Sigmoid colon (tissue), 7 donors: Measurements from ENCODE around the gene AP1M1. TPM values are rescaled to one million over a fixed set of nuclear protein-coding genes. Genes with fewer than 3 reads are reported as not detected.

Source experiments
- DNase-seq: peaks from one replicate; pipeline ENCODE4 v3.0.0-alpha.2; 2019
- H3K27ac ChIP-seq, 4 donors: fragments of 200-600 bp; sonication (generic); one replicate each; pipeline ENCODE4 v1.5.1; 2016 to 2019; ENCODE audit warnings: mild to moderate bottlenecking in 1 of 4
- H3K27me3 ChIP-seq, 3 donors: fragments of 200-600 bp; sonication (generic); one replicate each; pipeline ENCODE4 v1.5.1; 2019; ENCODE audit warnings: mild to moderate bottlenecking in 1 of 3
- H3K36me3 ChIP-seq, 4 donors: fragments of 200-600 bp; sonication (generic); one replicate each; pipeline ENCODE4 v1.5.1; 2016 to 2019
- H3K4me1 ChIP-seq, 4 donors: fragments of 200-600 bp; sonication (generic); one replicate each; pipeline ENCODE4 v1.5.1; 2017 to 2019
- H3K4me3 ChIP-seq, 4 donors: fragments of 200-600 bp; sonication (generic); one replicate each; pipeline ENCODE4 v1.5.1; 2017 to 2019; ENCODE audit warnings: mild to moderate bottlenecking in 2 of 4, moderate library complexity in 1 of 4
- H3K9me3 ChIP-seq, 4 donors: fragments of 200-600 bp in 3 of 4; sonication (generic) in 3 of 4; one replicate each; pipeline versions ENCODE4 v1.5.1 to v1.6.1; 2013 to 2019
- CTCF ChIP-seq, 4 experiments: fragments of 450-650 bp in 3 of 4; fragments of 200-600 bp in 1 of 4; IDR thresholded peaks; one replicate each; pipeline ENCODE4 v1.5.1; 2016 to 2019; ENCODE audit warnings: antibody characterized with exemption in 4 of 4, mild to moderate bottlenecking in 3 of 4, moderate library complexity in 2 of 4
- EP300 ChIP-seq, 4 donors: sonication (generic); formaldehyde crosslinking; IDR thresholded peaks; one replicate each; pipeline ENCODE4 v1.6.1; 2017; ENCODE audit warnings: antibody characterized with exemption in 4 of 4
- POLR2A ChIP-seq, 2 donors: fragments of 450-650 bp; IDR thresholded peaks; one replicate each; pipeline ENCODE4 v1.6.1; 2016; ENCODE audit warnings: antibody characterized with exemption in 2 of 2, mild to moderate bottlenecking in 2 of 2, moderate library complexity in 2 of 2
- POLR2AphosphoS5 ChIP-seq, 4 donors: sonication (generic); formaldehyde crosslinking; IDR thresholded peaks; one replicate each; pipeline ENCODE4 v1.6.1; 2017; ENCODE audit warnings: antibody characterized with exemption in 4 of 4
- WGBS, 2 donors: extraction: QIAGEN DNeasy Blood & Tissue Kit; methylation state at CpG; one replicate each; pipeline ENCODE4 v1.1.7; 2013; 5-methylcytosine and 5-hydroxymethylcytosine counted together
- intact Hi-C: fragments of 100-400 bp; cut with DNase I; formaldehyde crosslinking; loops from one replicate; pipeline ENCODE4 v1.15.1; 2023
- polyA plus RNA-seq, 3 donors: library from polyadenylated mRNA; stranded (reverse); fragments of 200-250 nt; gene quantifications; one replicate each; pipeline ENCODE4 v1.2.3, GENCODE V29; 2013
- total RNA-seq, 4 donors: library from RNA; depleted of rRNA; stranded (reverse); fragments of >200 nt; gene quantifications; one replicate each; pipeline ENCODE4 v1.1.0, GENCODE V29; 2016
- donor health status: healthy with polysubstance abuse.
- donor health status: Bipolar disorder and iron deficiency.
- donor health status: healthy.

AP1M1 gene
- total and polyA plus RNA-seq, 7 donors: 18.7 to 63.7 (median 57.1) TPM

GRCh38 chr19:16224293-16225045 lies 26.8 kb downstream of the AP1M1 start:
- H3K27ac ChIP-seq: no peak overlapping the region
- H3K9me3 ChIP-seq: peaks cover 9 to 18% (median 16%) of the 10 kb centered on the region in 4 donors
- TF ChIP-seq EP300 (IDR thresholded peaks at IDR 0.05): no peak
- TF ChIP-seq POLR2AphosphoS5 (IDR thresholded peaks at IDR 0.05): no peak
- no peak for TF ChIP-seq POLR2A (IDR thresholded peaks at IDR 0.05)
- no peak for TF ChIP-seq CTCF (IDR thresholded peaks at IDR 0.05)
- H3K36me3 ChIP-seq: peaks cover 30 to 100% (median 76%) of the 10 kb centered on the region in 4 donors
- no peaks in the 10 kb centered on the region for H3K4me1 ChIP-seq
- DNase-seq: no peak
- no peaks in the 10 kb centered on the region for H3K27me3 ChIP-seq
- intact Hi-C loops: no loop called here
- 89 to 93% methylated on average over 32 of the region's 32 CpGs for WGBS, 2 donors
- no peak overlapping the region for H3K4me3 ChIP-seq

GRCh38 chr19:16225279-16226183 lies 27.8 kb downstream of the AP1M1 start:
- 92 to 95% methylated on average over 21 of the region's 21 CpGs for WGBS, 2 donors
- no peak for TF ChIP-seq CTCF (IDR thresholded peaks at IDR 0.05)
- TF ChIP-seq POLR2AphosphoS5 (IDR thresholded peaks at IDR 0.05): no peak
- no peak for TF ChIP-seq EP300 (IDR thresholded peaks at IDR 0.05)
- TF ChIP-seq POLR2A (IDR thresholded peaks at IDR 0.05): no peak
- Histone ChIP-seq H3K4me3 (no peak overlapping the region), H3K9me3 (peaks cover 3 to 13% (median 8%) of the 10 kb centered on the region in 4 donors), H3K27me3 (no peaks in the 10 kb centered on the region), H3K27ac (no peak overlapping the region), H3K36me3 (peaks cover 30 to 100% (median 76%) of the 10 kb centered on the region in 4 donors), H3K4me1 (no peaks in the 10 kb centered on the region)
- intact Hi-C loops: no loop called here
- no peak for DNase-seq

- intact Hi-C loops: no loop called here
- Histone ChIP-seq H3K4me3 (no peak overlapping the region), H3K27me3 (no peaks in the 10 kb centered on the region), H3K4me1 (no peaks in the 10 kb centered on the region), H3K36me3 (peaks cover 30 to 97% (median 75%) of the 10 kb centered on the region in 4 donors), H3K9me3 (peaks cover 0 to 7% (median 2%) of the 10 kb centered on the region in 4 donors), H3K27ac (no peak overlapping the region)
- TF ChIP-seq CTCF (IDR thresholded peaks at IDR 0.05) (no peak), POLR2A (IDR thresholded peaks at IDR 0.05) (no peak), EP300 (IDR thresholded peaks at IDR 0.05) (no peak), POLR2AphosphoS5 (IDR thresholded peaks at IDR 0.05) (no peak)
- DNase-seq: no peak
- WGBS, 2 donors: 97% methylated on average over 16 of the region's 16 CpGs
Measured at GRCh38 chr19:16226184-16226591, 28.5 kb downstream of the AP1M1 start.

- no peak overlapping the region for H3K4me3 ChIP-seq
- TF ChIP-seq POLR2AphosphoS5 (IDR thresholded peaks at IDR 0.05): no peak
- TF ChIP-seq POLR2A (IDR thresholded peaks at IDR 0.05): no peak
- no peak for TF ChIP-seq EP300 (IDR thresholded peaks at IDR 0.05)
- no peak for TF ChIP-seq CTCF (IDR thresholded peaks at IDR 0.05)
- no peaks in the 10 kb centered on the region for H3K9me3 ChIP-seq
- 87 to 94% methylated on average over 33 of the region's 33 CpGs for WGBS, 2 donors
- H3K4me1 ChIP-seq: no peaks in the 10 kb centered on the region
- H3K27me3 ChIP-seq: no peaks in the 10 kb centered on the region
- no peak overlapping the region for H3K27ac ChIP-seq
- intact Hi-C loops: no loop called here
- peaks cover 26 to 95% (median 72%) of the 10 kb centered on the region in 4 donors for H3K36me3 ChIP-seq
- DNase-seq: no peak
Measured at GRCh38 chr19:16226878-16227836, 29.4 kb downstream of the AP1M1 start.
